Central memory CD8-positive, alpha-beta T cell (primary cell): ENCODE data around the gene VWDE.

Source experiments
- ATAC-seq: fragments of 150-1000 bp; cut with Tn5 transposase; replicated peaks from 2 replicates; pipeline ENCODE4 v1.10.0; 2022; ENCODE audit warnings: mild to moderate bottlenecking, moderate FRiP score, moderate number of reproducible peaks; ENCODE audit not compliant: poor library complexity, severe bottlenecking; ENCODE audit errors: extremely low read depth
- DNase-seq, 2 donors: peaks; one replicate each; pipeline ENCODE4 v3.0.0; 2021; ENCODE audit warnings: low spot score in 2 of 2
- H3K27ac Mint-ChIP-seq: one replicate; pipeline ENCODE4 v1.8.0; 2022; ENCODE audit warnings: low read depth, mild to moderate bottlenecking, moderate library complexity, mixed read lengths
- H3K27me3 Mint-ChIP-seq: one replicate; pipeline ENCODE4 v1.8.0; 2022; ENCODE audit warnings: mixed read lengths
- H3K36me3 Mint-ChIP-seq: one replicate; pipeline ENCODE4 v1.8.0; 2022; ENCODE audit warnings: mild to moderate bottlenecking, moderate library complexity, mixed read lengths; ENCODE audit not compliant: insufficient read depth
- H3K4me1 Mint-ChIP-seq: one replicate; pipeline ENCODE4 v1.8.0; 2022; ENCODE audit warnings: mixed read lengths
- H3K4me3 Mint-ChIP-seq: one replicate; pipeline ENCODE4 v1.8.0; 2022; ENCODE audit warnings: mild to moderate bottlenecking, moderate library complexity, mixed read lengths
- H3K9me3 Mint-ChIP-seq: one replicate; pipeline ENCODE4 v1.8.0; 2022; ENCODE audit warnings: mixed read lengths

VWDE gene

DNA sequence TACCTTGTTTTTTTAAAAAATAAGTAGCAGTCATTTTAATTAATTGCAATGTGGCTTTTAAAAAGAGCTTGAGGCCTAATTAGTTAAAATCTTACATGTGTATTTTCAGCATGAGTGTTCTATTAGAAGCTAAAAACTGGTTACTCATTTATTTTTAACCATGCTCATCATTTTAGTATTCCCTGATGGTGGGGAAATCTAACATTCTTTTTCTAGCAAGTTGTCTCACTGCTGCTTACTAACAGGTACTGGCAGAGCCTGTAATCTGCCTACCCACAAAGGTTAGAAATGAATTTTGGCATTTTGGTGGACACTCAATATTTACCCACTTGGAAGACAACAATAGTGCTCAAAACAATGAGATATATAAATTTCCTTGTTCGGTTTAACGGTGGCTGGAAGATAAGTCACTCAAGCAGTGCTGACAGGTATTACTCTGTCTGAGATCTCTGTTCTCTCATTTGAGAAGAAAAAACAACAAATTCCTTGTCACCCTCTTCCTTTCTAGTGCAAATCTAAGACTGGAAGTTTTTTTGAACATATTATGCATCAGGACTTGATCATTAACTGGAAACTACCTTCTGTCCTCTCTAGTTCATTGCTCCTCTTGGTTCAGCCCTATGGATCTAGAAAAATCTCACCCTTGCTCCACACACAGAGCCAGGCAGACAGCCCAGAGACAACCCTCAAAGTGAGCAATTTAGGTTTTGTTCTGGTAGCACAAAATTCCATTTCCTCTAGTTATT lies 83.3 kb downstream of the VWDE start:
- H3K4me3 Mint-ChIP-seq, result no peak overlapping the region
- H3K4me1 Mint-ChIP-seq, result no peaks in the 10 kb centered on the region
- no peak overlapping the region for H3K27ac Mint-ChIP-seq
- peaks cover 8% of the 10 kb centered on the region for H3K27me3 Mint-ChIP-seq
- no peaks in the 10 kb centered on the region for H3K36me3 Mint-ChIP-seq
- H3K9me3 Mint-ChIP-seq, result no peaks in the 10 kb centered on the region
- ATAC-seq (no peak), DNase-seq (no peak)

DNA sequence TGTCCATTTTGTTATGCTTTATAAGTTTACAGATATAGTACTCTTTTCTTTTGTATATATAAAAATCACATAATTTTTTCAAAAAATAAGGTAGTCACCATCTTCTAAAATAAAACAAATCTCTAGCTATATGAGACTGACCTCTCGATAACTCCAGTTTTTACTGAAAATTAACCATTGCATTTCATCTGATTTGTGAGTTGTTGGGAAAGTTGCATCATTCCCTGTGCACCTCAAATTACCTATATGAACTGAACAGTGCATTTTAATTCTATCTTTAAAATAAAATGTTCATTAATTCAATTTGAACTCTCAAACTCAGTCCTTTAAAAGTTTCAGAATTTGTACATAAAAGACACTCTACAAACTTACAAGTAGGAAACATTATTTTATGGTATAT lies 86.0 kb downstream of the VWDE start:
- Mint-ChIP-seq H3K4me3 (no peak overlapping the region), H3K36me3 (no peaks in the 10 kb centered on the region), H3K4me1 (no peaks in the 10 kb centered on the region)

DNA sequence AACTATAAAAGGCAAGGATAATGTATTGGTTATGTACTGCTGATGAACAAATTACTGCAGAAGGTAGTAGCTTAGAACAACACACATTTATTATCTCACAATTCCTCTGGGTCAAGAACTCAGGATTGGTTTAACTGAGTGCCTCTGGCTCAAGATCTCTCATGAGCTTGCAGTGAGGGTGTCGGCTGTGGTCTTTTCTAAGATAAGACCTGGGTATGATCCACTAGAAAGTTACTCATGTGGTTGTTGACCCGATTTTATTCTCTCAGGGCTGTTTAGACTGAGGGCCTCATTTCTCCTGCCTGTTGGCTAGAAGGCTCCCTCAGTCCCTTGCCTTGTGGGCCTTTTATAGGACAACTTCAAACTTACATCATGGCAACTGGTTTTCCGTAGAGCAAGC lies 86.7 kb downstream of the VWDE start:
- DNase-seq (no peak), ATAC-seq (no peak)
- no peaks in the 10 kb centered on the region for H3K36me3 Mint-ChIP-seq
- no peaks in the 10 kb centered on the region for H3K9me3 Mint-ChIP-seq
- H3K27ac Mint-ChIP-seq, result no peak overlapping the region
- H3K4me1 Mint-ChIP-seq, result no peaks in the 10 kb centered on the region
- no peak overlapping the region for H3K4me3 Mint-ChIP-seq
- H3K27me3 Mint-ChIP-seq, result peaks cover 9% of the 10 kb centered on the region

More for the DNA sequence above, 86.0 kb downstream of the VWDE start:
- Mint-ChIP-seq H3K9me3 (no peaks in the 10 kb centered on the region), H3K27me3 (peaks cover 9% of the 10 kb centered on the region), H3K27ac (no peak overlapping the region)
- no peak for DNase-seq
- no peak for ATAC-seq

DNA sequence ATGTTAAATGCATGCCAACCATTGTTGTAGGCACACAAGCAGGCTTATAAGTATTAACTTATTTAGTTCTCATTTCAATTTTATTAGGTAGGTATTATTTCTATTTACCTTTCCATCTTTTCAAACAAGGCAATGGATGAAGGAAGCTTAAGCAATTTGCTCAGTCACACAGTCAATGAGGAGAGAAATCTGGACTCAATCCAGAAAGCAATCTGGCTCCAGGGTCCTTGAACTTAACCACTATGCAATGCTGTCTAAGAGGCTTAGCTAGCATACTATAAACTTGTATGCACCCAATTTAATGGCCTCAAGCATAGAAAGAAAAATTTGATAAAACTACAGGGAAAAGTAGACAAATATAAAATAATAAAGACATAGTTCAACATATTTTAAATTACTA lies 88.6 kb downstream of the VWDE start:
- Mint-ChIP-seq H3K4me1 (no peaks in the 10 kb centered on the region), H3K27ac (no peak overlapping the region), H3K4me3 (no peak overlapping the region), H3K9me3 (no peaks in the 10 kb centered on the region), H3K36me3 (no peaks in the 10 kb centered on the region), H3K27me3 (peaks cover 25% of the 10 kb centered on the region)
- DNase-seq (no peak), ATAC-seq (no peak)

DNA sequence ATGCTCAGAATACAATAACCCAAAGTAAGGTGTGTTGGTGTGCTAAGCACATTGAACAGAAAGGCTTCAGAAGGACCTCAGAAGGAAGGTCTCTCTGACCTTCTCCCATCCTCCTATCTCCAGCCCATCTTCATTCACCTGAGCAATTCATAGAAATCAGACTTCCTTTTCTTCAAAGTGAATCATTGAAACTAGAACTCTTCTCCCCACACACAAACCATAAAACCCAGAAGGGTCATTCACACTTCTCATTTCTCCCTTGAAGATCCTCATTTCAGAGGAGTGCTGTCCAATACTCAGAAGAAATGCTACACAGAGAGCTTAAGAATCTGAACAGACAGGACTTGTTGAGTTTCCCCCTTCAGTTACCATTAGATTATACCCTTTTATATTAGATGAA lies 89.5 kb downstream of the VWDE start:
- no peaks in the 10 kb centered on the region for H3K4me1 Mint-ChIP-seq
- no peak for ATAC-seq
- no peak overlapping the region for H3K27ac Mint-ChIP-seq

DNA sequence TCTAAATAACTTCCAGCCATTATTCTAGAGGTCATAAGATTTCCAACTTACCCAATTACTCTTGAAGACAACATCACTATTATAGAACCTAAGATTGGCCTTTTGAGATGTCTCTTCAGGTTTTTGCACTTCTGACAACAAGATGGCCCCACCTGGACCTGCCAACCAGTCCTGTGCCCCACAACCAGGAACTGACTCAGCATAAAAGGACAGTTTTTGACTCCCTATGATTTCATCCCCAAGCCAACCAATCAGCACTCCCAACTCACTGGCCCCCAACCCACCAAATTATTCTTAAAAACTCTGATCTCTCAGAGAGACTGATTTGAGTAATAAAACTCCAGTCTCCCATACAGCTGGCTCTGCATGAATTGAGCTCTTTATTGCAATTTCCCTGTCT lies 98.2 kb downstream of the VWDE start:
- no peak for ATAC-seq
- DNase-seq, result no peak
- no peaks in the 10 kb centered on the region for H3K36me3 Mint-ChIP-seq
- H3K9me3 Mint-ChIP-seq, result no peaks in the 10 kb centered on the region
- H3K27ac Mint-ChIP-seq, result no peak overlapping the region
- H3K4me3 Mint-ChIP-seq, result no peak overlapping the region
- peaks cover 17% of the 10 kb centered on the region for H3K27me3 Mint-ChIP-seq
- H3K4me1 Mint-ChIP-seq, result peaks cover 9% of the 10 kb centered on the region

More for the DNA sequence above, 89.5 kb downstream of the VWDE start:
- no peak overlapping the region for H3K4me3 Mint-ChIP-seq
- H3K27me3 Mint-ChIP-seq, result peaks cover 27% of the 10 kb centered on the region
- no peaks in the 10 kb centered on the region for H3K36me3 Mint-ChIP-seq
- no peaks in the 10 kb centered on the region for H3K9me3 Mint-ChIP-seq
- no peak for DNase-seq

DNA sequence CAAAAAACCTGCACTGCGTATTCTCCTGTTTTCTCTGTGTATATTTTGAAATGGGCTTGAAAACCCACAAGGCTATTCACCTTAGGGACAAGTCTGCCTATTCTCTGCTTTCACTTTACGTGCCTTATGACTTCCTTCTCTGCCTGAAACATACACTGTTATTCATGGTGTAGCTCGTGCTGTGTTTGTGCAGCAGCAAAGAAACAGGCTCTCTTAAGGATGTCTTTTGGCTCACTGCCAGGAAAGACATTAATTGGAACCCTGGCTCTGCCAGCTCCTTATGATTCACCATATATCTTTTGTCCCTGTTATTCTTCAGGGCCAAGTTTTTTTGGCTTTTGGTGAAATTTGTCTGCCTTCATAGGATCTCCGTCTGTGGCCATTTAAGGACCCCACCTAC lies 100.2 kb downstream of the VWDE start:
- Mint-ChIP-seq H3K4me3 (no peak overlapping the region), H3K36me3 (no peaks in the 10 kb centered on the region), H3K27ac (no peak overlapping the region), H3K27me3 (peaks cover 6% of the 10 kb centered on the region), H3K4me1 (peaks cover 9% of the 10 kb centered on the region), H3K9me3 (no peaks in the 10 kb centered on the region)
- no peak for ATAC-seq
- DNase-seq, result no peak

DNA sequence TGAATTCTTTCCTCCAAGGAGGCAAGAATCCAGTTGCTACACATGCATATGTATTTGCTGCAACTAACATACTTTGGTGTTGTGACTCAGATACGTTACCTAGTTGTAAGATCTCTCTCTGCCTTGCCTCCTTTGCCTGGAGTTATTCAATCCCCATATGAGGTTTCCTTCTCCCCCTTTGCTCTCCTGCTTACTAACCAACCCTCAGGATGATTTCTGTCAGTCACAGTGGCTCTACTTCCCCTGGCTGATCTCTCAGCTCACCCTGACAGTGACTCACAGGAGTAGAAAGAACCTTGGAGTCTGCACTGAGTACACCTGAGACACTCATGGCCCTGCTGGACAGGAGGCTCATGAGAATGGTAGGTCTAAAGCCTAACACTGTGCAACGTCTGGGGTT lies 100.6 kb downstream of the VWDE start:
- no peak overlapping the region for H3K4me3 Mint-ChIP-seq
- no peak overlapping the region for H3K27ac Mint-ChIP-seq
- no peaks in the 10 kb centered on the region for H3K36me3 Mint-ChIP-seq
- H3K9me3 Mint-ChIP-seq, result no peaks in the 10 kb centered on the region
- no peak for ATAC-seq
- DNase-seq, result no peak
- peaks cover 9% of the 10 kb centered on the region for H3K4me1 Mint-ChIP-seq
- peaks cover 2% of the 10 kb centered on the region for H3K27me3 Mint-ChIP-seq

DNA sequence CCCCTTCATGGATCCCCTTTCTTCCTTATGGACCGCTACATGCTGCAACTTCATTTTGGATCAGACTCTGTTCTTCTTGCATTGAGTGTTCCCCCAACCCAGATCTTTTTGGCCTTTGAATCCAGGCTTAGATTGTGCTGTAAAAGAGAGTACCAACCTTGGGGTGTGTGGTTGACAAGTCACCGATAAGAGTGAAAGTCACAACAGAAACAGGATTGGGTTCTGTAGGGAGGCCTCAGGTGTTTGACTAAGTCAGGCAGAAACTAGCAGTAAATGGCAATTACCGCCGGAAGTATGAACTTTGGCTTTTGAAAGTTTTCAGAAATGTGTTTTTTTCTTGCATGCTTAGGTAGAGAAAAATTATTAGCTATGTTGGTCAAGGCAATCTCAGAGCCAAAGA lies 103.2 kb downstream of the VWDE start:
- no peak overlapping the region for H3K4me3 Mint-ChIP-seq
- DNase-seq (no peak), ATAC-seq (no peak)

DNA sequence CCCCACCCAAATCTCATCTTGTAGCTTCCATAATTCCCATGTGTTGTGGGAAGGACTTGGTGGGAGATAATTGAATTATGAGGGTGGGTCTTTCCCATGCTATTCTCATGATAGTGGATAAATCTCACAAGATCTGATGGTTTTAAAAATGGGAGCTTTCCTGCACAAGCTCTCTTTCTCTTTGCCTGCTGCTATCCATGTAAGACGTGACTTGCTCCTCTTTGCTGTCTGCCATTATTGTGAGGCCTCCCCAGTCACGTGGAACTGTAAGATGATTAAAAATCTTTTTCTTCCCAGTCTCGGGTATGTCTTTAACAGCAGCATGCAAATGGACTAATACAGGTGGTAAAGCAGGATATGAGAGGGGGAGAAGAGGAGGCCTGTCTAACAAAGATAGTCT lies 104.3 kb downstream of the VWDE start:
- DNase-seq, result no peak
- Mint-ChIP-seq H3K27ac (no peak overlapping the region), H3K27me3 (peaks cover 18% of the 10 kb centered on the region), H3K4me3 (no peak overlapping the region), H3K36me3 (no peaks in the 10 kb centered on the region), H3K4me1 (peaks cover 9% of the 10 kb centered on the region), H3K9me3 (no peaks in the 10 kb centered on the region)
- ATAC-seq, result no peak

More for the DNA sequence above, 103.2 kb downstream of the VWDE start:
- Mint-ChIP-seq H3K4me1 (peaks cover 9% of the 10 kb centered on the region), H3K27ac (no peak overlapping the region), H3K27me3 (peaks cover 7% of the 10 kb centered on the region), H3K9me3 (no peaks in the 10 kb centered on the region), H3K36me3 (no peaks in the 10 kb centered on the region)

DNA sequence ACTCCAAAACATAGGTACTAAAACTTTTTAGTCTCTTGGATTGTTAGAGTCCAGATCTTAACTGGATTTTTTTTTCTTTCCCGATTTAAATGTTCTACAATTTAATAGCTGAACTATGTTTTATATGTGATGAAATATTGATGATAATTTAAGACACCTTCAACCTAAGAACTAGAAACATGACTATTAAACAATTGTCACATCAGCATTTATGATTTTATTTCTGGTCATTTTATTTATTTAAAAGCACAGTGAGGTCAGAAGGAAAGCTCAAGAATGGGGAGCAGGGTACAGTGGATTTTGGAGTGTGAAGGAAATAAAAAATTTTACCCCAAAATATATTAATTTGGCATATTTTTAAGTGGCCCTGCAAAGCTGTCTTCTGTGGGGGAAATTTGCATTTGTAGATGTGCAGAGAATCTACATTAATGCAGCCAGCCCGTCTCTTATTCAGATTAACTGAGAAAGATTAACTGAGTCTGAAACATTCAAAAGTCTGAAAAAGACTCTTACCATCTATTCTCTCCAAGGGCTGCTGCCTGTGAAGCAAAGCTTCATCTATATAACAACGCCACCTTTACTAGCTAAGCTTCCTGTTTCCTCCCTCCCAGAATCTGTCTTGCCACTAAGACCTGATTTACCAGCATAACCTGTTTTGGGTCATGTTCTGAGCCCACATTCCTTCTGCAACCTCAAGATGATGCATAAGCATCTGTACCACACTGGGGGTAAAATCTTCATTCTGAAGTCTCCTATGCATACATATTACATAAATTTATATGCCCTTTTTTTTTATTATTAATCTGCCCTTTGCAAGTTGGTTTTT lies 106.2 kb downstream of the VWDE start:
- Mint-ChIP-seq H3K4me3 (no peak overlapping the region), H3K27ac (no peak overlapping the region), H3K4me1 (no peaks in the 10 kb centered on the region), H3K36me3 (no peaks in the 10 kb centered on the region), H3K9me3 (no peaks in the 10 kb centered on the region), H3K27me3 (peaks cover 22% of the 10 kb centered on the region)
- DNase-seq (no peak), ATAC-seq (no peak)

DNA sequence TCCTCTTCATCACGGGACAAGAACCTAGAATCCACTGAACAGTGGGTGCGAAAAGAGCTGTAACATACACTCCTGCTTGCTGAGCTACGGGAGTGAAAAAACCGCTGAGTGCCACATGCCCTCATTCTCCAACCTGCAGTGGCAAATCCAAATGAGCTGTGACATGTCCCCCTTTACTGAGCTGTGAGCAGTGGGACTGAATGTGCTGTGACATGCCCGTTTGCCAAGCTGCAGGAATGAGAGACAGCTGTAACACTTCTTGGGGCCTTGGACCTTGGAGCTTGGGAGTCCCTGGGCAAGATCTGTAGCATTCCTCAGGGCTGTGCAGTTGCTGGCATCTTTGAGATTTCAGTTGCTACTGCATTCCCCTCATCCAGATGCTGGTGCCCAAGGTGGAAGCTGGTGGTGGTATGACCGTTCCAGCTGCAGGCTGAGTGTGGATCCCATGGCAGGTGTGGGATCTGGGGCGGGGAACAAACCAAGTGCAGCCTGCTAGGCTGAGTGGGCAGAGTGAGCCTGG lies 107.6 kb downstream of the VWDE start:
- no peak for ATAC-seq
- Mint-ChIP-seq H3K4me3 (no peak overlapping the region), H3K4me1 (no peaks in the 10 kb centered on the region), H3K9me3 (no peaks in the 10 kb centered on the region), H3K36me3 (no peaks in the 10 kb centered on the region), H3K27ac (no peak overlapping the region), H3K27me3 (peaks cover 22% of the 10 kb centered on the region)
- no peak for DNase-seq

DNA sequence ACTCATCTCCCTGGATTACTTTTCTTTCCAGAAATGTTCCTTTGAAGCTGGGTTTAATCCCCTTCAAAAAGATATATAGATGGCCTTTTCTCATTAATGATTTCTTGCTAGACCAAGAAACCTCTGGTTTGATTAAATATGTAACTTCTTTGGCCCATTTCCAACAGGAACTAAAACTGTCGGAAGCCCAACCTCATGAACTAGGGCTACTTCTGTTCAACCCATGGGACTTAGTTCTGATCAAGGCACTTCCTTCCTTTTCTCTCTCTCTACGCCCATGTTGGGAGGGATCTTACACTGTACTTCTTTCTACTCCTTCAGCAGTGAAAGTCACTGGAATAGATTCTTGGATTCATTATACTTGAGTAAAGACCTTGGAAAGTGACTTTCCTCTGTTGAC lies 109.0 kb downstream of the VWDE start:
- ATAC-seq, result no peak

More for the DNA sequence above, 109.0 kb downstream of the VWDE start:
- H3K27ac Mint-ChIP-seq, result no peak overlapping the region
- H3K36me3 Mint-ChIP-seq, result no peaks in the 10 kb centered on the region
- H3K4me3 Mint-ChIP-seq, result no peak overlapping the region
- peaks cover 22% of the 10 kb centered on the region for H3K27me3 Mint-ChIP-seq
- H3K4me1 Mint-ChIP-seq, result no peaks in the 10 kb centered on the region
- H3K9me3 Mint-ChIP-seq, result no peaks in the 10 kb centered on the region
- no peak for DNase-seq
